Transverse colon (tissue), 3 donors: Measurements from ENCODE around the gene SCT.

Experiments
- EP300 ChIP-seq: sonication (generic); formaldehyde crosslinking; IDR thresholded peaks from one replicate; pipeline ENCODE4 v1.6.1; 2017; ENCODE audit warnings: antibody characterized with exemption, low read depth
- TF ChIP-seq, protein P1 (sequence below), 5 experiments: fragments of 200-600 bp in 3 of 5; fragments of 450-650 bp in 2 of 5; sonication (generic) in 3 of 5; IDR thresholded peaks; 1 replicate in 2 of 5; 2 replicates in 3 of 5; pipeline ENCODE4 v1.5.1; 2016 to 2017; ENCODE audit warnings: antibody characterized with exemption in 5 of 5, inconsistent platforms in 3 of 5, mild to moderate bottlenecking in 2 of 5, moderate library complexity in 1 of 5

DNA sequence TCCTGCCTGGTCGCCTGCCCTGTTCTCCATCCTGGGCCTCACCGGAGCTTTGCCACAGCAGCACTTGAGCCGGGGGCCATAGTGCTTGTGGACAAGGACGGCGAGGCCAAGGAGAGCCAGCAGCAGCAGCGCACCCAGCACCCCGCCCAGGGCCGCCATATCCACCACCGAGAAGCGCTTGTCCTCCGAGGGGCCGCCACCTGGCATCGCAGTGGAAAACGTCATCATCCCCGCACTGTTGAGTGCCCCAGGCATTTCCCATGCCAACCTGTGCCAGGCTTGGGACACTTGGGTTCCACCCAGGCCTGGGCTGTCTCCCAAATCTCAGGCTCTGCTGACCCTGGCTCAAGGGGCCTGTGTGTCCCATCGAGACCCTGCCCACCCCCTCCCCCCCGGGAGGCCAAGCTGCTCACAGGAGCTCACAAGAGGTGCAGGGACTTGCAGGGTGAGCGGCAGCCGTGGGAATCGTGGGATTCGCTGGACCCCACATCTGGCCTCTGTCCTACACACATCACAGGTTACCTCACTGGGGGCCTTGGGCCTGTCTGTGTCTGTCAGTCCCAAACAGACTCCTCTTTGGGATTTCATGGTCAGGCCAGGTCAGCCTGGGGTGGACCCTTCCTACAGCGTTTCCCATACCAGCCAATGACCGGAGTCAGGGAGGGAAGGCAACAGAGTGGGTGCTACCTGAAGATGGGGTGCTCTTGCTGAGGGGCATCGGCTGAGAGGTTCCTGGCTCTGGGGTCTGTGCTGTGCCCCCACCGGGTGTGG is 8.9 kb downstream of the SCT start:
- TF ChIP-seq EP300: no peak
- TF ChIP-seq, protein P1, sequence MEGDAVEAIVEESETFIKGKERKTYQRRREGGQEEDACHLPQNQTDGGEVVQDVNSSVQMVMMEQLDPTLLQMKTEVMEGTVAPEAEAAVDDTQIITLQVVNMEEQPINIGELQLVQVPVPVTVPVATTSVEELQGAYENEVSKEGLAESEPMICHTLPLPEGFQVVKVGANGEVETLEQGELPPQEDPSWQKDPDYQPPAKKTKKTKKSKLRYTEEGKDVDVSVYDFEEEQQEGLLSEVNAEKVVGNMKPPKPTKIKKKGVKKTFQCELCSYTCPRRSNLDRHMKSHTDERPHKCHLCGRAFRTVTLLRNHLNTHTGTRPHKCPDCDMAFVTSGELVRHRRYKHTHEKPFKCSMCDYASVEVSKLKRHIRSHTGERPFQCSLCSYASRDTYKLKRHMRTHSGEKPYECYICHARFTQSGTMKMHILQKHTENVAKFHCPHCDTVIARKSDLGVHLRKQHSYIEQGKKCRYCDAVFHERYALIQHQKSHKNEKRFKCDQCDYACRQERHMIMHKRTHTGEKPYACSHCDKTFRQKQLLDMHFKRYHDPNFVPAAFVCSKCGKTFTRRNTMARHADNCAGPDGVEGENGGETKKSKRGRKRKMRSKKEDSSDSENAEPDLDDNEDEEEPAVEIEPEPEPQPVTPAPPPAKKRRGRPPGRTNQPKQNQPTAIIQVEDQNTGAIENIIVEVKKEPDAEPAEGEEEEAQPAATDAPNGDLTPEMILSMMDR (IDR thresholded peaks at IDR 0.05): no peak
